Stimulated activated CD4-positive, alpha-beta T cell treated with anti-CD3 and anti-CD28 coated beads, TNF-alpha, amount 100 ng/mL, for 4 hours (primary cell): ENCODE data around the gene KRT81.
"Not testable (repeated sequence)": the region's sequence is repeated elsewhere in the genome, so short reads cannot be mapped to it uniquely, and the experiment has no call there.

Experiments
- DNase-seq, 3 experiments: peaks; one replicate each; pipeline ENCODE4 v3.0.0-alpha.2; 2020; ENCODE audit warnings: low read depth in 3 of 3

Gene KRT81

DNA sequence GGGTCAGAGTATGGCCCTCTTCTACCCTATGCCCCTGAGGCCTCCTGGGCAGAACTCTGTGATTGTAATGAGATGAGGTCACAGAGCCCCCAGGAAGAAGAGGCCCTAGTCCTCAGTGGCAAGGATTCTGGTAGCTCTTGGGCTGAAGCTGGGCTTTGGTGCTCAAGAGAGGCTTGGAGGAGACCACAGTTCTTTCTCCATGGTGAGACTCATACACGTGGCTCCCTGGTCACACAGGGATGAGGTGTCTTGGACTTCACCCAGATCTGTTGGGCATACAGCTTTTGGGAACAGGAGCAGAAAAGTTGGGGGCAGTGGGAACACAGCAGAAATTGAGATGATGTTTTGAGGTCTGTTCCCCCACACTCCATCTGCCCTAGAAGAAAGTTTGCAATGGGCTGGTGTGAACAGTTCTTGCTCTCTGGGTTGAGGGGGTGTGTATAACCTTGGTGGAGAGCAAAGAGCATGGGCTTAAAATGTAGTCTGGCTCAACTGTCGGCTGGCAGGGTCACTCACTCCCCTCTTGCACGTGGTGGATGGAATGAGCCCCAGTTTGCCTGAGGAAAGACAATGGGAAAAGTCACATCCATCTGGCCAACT, 16.7 kb downstream of the KRT81 start, which contains the start of gene KRT86:
Gene KRT86, plus strand, starts transcription at position 125 of the 600 bp plus-strand sequence. CDS start 27,272 bp downstream, outside the sequence.
- DNase-seq = no peak

GRCh38 chr12:52271158-52271557, 20.2 kb downstream of the KRT81 start:
- DNase-seq = no peak

GRCh38 chr12:52270541-52271070, 20.7 kb downstream of the KRT81 start:
- DNase-seq = no peak

DNA sequence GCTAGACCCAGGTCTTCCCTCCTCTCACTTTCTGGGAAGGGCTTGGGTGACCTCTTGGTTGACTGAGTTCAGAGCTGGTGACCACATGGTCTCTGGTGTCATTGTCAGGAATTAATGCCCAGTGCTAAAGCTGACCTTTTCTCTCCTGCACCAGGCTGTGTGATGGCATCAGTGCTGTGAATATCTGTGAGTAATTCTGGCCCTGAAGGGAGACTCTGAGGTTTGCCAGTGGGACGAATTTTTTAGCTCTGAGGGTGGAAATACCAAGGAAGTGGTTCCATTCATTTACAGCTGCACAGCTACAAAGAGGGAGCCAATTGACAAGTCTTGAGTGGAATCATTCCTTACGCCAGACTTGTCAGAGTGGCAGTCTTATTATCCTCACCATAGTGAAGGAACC, 23.1 kb downstream of the KRT81 start:
- DNase-seq = no peak

GRCh38 chr12:52267699-52268098, 23.6 kb downstream of the KRT81 start:
- DNase-seq = no peak

- no peak for DNase-seq
Measured at GRCh38 chr12:52267266-52267665, 24.1 kb downstream of the KRT81 start.

- no peak for DNase-seq
Measured at GRCh38 chr12:52266514-52266913, 24.8 kb downstream of the KRT81 start.

DNA sequence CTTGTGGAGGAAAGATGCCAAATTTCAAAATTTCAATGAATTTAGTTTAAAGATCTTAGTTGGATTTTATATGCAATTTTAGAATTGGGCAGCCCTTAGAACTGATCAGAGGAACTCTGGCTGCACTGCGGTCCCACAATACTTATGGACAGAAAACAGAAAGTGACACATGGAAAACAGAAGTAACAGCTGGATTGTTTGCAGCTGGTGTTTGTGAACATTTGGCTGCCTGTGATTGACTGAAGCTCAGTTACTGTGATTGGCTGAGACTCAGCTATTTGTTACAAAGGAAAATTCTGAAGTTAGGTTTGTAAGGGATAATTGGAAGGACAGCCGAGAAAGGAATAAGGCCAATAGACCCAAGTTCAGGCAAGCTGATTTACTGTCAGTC, 26.9 kb downstream of the KRT81 start:
- no peak for DNase-seq

GRCh38 chr12:52263761-52264434, 27.4 kb downstream of the KRT81 start:
- DNase-seq = no peak

GRCh38 chr12:52262286-52262685, 29.0 kb downstream of the KRT81 start:
- no peak for DNase-seq

DNA sequence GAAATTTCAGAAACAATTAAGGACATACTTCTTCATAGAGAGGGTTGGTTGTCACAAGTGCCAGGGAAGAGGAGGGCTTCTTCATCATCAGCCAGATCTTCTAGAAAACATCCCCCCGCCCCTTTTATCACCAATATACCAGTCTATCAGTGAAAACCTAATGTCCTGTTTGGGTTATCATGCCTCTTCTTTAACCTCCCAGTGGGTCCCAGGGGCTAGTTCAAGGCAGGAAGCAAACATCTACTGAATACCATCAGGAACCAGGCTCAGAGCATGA, 30.2 kb downstream of the KRT81 start:
- no peak for DNase-seq

GRCh38 chr12:52260361-52261207, 30.8 kb downstream of the KRT81 start:
- no peak for DNase-seq

GRCh38 chr12:52259657-52260243, 31.6 kb downstream of the KRT81 start:
- no peak for DNase-seq

DNA sequence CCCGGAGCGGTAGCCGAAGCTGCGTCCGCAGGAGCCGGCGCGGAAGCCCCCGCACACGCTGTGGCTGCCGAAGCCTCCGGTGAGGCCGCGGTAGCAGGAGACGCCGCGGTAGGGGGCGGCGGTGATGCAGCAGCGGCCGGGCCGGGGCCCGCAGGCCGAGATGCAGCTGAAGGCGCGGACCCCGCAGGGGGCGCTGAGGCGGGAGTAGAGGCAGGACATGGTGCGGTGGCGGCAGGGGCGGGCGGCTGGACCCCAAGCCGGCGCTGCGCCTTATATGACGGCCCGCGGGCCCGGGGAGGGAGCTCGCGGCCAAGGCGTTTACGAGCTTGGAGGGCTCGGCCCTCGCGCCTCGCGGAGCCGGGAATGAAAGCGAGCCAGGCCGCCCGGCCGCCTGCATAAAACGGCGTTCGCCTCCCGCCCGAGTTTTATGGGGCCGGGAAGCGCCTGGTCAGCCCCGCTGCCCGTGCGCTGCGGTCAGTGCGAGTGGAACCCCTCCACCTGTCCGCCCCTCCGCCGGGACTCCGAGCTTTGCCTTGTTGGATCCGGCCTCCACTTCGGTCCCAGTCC, 32.9 kb downstream of the KRT81 start:
- DNase-seq = no peak

DNA sequence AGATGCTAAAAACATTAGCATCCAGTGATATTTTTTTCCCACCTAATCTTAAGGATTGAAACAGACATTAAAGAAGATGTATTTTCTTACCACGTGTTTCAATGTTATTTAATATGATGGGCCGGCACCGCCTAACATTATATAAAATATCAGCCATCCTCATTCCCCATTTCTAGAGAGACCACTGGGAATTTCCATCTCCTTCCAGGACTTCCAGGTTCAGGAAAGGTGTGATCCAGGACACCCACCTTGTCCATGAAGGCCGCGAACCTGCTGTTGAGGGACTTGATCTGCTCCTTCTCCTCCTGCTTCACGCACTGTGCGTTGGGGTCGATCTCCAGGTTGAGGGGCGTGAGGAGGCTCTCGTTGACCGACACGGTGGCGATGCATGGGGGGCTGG, 33.4 kb downstream of the KRT81 start:
- DNase-seq = not testable (repeated sequence)

DNA sequence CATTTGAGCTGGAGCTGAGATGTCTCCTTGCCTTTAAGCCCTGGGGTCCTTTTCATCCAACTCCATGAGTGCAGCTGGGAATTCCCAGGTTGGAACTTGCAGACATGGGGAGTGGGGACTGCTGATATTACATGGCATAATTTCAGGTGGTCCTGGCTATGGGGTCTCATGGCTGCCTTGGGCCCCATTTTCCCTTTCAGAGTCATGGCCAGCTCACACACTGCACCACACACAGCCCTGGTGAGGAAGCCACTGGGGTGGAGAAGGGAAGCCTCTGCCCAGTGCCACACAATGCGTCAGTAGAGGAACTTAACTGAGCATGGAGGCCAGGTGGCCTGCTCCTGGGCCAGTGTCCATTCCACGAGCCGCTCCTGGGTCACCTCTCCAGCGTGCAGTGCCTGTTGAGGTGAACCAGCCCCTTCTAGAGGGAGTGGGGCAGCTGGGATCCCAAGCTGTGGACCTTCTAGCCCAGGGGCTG, 34.2 kb downstream of the KRT81 start:
- DNase-seq = no peak

GRCh38 chr12:52256584-52256935, 34.8 kb downstream of the KRT81 start:
- no peak for DNase-seq

GRCh38 chr12:52255926-52256583, 35.3 kb downstream of the KRT81 start:
- no peak for DNase-seq

DNA sequence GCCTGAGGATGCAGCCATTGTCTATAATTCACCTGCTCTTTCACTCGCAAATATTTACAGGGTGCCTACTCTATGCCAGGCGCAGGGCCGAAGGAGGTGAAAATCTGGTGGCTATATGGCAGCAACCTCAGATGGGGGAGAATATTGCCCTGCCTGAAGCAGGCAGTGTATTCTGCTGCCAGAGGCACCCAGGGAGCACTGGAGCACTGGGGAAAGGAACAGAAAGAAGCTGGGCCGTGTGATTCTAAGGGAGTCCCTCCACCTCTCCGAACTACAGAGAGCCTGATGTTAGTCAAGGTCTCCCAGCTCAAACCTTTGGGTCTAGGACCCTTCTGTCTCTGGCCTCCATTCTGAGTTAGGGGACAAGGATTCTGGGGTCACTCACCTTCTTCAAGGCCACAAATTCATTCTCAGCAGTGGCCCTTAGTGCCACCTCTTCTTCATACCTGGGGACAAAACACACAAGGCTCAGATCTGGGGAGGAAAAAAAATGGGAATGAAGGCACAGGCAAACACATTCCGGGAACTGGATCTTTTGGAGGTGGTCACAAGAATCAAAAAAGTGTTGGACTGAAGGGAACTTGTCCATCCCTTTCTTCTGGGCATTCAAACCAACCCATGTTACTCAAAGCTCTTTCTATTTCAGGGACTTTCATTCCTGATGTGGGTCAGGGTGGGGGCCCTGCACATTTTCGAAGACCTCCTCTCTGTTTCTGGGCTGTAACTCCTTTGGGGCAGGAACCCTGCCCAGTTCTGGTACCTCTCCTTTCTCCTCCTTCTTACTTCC, 36.2 kb downstream of the KRT81 start:
- no peak for DNase-seq

DNA sequence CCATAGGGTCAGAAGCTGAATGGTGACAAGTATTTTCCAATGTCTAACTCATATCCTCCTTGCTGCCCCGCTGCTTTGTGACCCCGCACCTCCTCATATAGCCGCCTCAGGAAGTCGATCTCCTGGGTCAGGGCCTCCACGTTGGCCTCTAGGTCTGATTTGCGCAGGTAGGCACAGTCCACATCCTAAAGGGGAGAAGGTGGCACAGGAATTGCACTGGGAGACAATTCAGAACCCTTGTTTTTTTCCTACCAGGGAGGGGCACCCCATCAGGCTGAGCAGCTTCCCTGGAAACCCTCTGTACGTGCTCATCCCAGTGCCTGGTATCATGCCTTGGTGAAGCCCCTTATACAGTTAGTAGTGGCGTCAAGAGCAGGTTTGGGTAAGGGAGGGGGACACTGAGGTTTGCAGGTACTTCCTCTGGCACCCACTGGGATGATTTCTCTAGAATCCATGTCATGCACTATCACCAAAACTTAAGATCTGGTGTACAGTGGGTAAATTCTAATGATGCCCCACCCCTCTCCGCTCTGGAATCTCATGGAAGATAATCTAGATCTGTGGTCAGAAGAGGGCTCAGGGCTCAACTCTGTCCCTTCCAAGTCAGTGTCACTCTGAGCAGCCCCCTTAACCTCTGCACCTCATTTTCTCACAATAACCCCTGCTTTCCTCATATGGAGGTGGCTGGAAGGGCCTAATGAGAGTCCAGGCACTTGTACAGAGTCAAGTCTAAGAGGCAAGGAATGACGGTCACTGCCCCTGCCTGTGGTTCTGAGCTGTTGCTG, 37.0 kb downstream of the KRT81 start:
- DNase-seq = no peak
